ENCODE results near the gene CDKL1.
A peak's percentile ranks its signal among the peaks of the same experiment; 100 is the strongest.
"Not testable (repeated sequence)": the region's sequence is repeated elsewhere in the genome, so short reads cannot be mapped to it uniquely, and the experiment has no call there.

CDKL1 gene

DNA sequence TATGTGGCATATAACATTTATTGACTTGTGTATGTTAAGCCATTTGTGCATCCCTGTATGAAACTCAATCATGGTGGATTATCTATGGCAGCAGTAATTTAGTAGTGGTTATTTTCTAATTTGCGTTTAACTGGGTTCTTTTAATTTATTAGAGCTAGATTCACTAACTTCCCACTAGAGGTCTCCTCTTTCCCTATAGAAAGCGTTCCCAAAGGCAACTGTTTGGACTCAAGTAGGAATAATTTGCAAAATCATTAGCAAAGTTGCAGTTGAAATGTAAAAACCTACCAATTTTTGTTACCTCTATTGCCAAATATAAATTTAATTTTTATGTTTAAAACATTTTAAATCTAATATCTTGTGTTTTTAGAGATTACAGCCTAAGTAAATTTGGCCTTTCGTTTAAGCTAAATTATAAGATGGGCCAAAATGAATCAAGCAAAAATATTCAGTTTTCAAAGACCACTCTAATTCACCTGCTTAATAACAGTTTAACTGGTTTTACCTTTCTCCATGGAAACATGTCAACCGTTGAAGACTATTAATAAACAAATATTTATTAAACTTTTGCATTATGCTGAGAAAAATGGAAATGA lies 78.6 kb downstream of the CDKL1 start:
- H3K4me1 ChIP-seq (ENCODE audit: insufficient read depth, low read length), result no peaks in the 10 kb centered on the region
- no peaks in the 10 kb centered on the region for H3K36me3 ChIP-seq (ENCODE audit: insufficient read depth, low read length)
- H3K9ac ChIP-seq (ENCODE audit: low read depth, low read length), result no peak overlapping the region
- H3K9me3 ChIP-seq (ENCODE audit: control insufficient read depth, insufficient read depth, low read length), result peaks cover 5% of the 10 kb centered on the region

DNA sequence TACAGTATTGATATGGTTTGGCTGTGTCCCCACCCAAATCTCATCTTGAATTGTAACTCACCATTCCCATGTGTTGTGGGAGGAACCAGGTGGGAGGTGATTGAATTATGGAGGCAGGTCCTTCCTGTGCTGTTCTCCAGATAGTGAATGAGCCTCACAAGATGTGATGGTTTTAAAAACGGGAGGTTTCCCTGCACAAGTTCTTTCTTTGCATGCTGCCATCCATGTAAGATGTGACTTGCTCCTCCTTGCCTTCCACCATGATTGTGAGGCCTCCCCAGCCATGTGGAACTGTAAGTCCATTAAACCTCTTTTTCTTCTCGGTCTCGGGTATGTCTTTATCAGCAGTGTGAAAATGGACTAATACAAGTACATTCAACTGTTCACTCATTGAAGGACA lies 82.6 kb downstream of the CDKL1 start:
- not testable (repeated sequence) for H3K9ac ChIP-seq (ENCODE audit: low read depth, low read length); H3K36me3 ChIP-seq (ENCODE audit: insufficient read depth, low read length); H3K9me3 ChIP-seq (ENCODE audit: control insufficient read depth, insufficient read depth, low read length); H3K4me1 ChIP-seq (ENCODE audit: insufficient read depth, low read length)

DNA sequence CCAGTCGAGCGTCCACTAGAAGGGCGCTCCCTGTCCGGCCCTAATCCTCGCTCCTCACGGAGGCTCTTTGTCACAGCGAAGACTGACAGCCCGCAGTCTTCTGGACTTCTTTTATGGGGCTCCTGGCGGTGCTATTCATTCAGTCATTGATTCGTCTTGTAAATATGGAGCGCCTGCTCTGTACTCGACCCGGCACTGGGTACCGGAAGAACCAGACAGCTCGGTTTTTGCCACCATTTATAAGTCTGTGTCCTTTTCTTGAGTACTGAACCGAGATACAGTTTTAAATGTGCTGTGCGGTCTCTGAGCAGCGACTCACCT lies 84.0 kb downstream of the CDKL1 start:
- Histone ChIP-seq H3K9me3 (ENCODE audit: control insufficient read depth, insufficient read depth, low read length) (peaks cover 5% of the 10 kb centered on the region), H3K9ac (ENCODE audit: low read depth, low read length) (peak overlapping the region; percentile 56; the same call in 1 of the 2 replicates), H3K4me1 (ENCODE audit: insufficient read depth, low read length) (no peaks in the 10 kb centered on the region), H3K36me3 (ENCODE audit: insufficient read depth, low read length) (no peaks in the 10 kb centered on the region)

DNA sequence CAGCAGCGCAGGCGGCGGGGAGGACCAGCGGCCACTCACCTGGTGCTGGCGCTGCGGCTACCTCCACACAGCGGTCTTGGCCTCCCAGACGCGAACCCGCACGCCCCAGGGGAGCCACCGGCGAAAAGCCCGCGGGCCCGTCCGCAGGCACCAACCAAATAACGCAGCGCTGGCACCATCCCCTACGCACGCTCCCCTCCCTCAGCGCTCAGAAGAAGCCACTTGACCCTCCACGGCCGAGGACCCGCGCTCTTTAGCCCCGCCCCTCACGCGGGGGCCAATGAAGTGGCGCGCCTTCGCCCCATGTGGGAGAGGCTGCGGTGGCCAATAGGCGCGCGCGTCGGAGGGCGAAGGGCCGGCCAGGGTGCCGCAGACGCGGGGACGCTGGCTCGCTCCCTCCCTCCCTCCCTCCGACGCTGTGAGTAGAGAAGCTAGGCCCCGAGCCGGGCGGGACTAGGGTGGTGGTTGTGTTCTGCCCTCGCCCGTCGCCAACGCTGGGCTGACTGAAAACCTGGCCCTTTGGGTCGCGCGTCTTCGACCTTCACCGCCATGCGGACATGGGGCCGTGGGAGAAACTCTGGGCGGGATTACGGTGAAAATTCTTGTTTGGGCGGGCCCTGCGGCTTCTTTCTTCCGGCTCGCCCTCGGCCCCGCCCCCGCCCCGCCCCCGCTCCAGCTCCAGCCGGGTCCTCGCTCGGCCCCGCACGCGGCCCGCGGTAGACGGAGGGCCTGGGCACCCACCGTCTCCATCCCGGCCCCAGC lies 84.5 kb downstream of the CDKL1 start, which contains the start of the genes DMAC2L and L2HGDH:
Gene DMAC2L (plus strand): TSS at position 353 of the 762 bp plus-strand sequence. CDS start 9,164 bp downstream, outside the sequence.
Gene L2HGDH (minus strand): TSS at position 258 of the 762 bp plus-strand sequence. CDS start 79 bp downstream, at position 179.
- peaks cover 5% of the 10 kb centered on the region for H3K9me3 ChIP-seq (ENCODE audit: control insufficient read depth, insufficient read depth, low read length)
- no peaks in the 10 kb centered on the region for H3K36me3 ChIP-seq (ENCODE audit: insufficient read depth, low read length)
- no peaks in the 10 kb centered on the region for H3K4me1 ChIP-seq (ENCODE audit: insufficient read depth, low read length)
- H3K9ac ChIP-seq (ENCODE audit: low read depth, low read length), result peak within 1 kb of the TSS; percentile 56

DNA sequence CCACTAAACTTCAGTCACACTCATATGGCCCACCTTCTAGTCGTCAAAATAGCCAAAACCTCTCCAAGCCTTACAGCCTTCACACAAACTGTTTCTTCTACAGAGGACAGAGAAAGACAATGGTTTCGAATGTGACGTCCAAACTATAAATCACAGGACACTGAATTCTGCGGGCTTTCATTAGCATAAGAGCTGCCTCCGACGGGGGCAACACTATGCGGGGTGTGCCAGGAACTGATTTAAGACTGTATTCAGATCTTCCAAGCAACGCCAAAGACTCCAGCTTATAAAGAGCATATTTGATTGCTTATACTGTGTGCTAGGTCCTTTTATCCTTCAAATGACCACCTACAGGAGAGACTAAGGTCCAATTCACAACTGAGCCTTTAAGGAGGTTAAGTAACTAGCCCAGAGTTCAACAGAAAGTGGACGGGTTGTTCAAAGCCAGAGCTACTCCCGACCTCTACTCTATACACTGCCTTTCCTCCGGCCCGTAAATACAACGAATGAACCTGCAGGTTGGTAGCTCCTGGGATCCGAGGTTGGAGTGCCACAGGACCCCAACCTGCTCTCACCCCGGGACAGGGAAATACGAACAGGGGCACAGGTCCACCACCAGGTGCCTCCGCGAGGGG lies 85.2 kb downstream of the CDKL1 start:
- Histone ChIP-seq H3K9ac (ENCODE audit: low read depth, low read length) (peak overlapping the region; percentile 56), H3K9me3 (ENCODE audit: control insufficient read depth, insufficient read depth, low read length) (peaks cover 5% of the 10 kb centered on the region), H3K4me1 (ENCODE audit: insufficient read depth, low read length) (no peaks in the 10 kb centered on the region), H3K36me3 (ENCODE audit: insufficient read depth, low read length) (no peaks in the 10 kb centered on the region)

DNA sequence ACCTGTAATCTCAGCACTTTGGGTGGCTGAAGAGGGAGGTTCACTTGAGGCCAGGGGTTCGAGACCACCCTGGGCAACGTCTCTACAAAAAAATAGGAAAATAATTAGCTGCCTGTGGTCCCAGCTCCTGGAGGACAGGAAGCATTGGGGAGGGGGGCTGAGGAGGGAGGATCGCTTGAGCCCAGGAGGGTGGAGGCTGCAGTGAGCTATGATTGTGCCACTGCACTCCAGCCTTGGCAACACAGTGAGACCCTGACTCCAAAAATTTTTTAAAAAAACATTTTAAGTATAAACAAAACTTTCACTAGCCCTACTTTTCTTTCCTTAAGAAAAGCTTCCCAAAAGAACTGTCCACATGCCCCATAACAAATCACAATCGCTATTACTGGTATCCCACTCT lies 86.2 kb downstream of the CDKL1 start:
- no peaks in the 10 kb centered on the region for H3K36me3 ChIP-seq (ENCODE audit: insufficient read depth, low read length)
- H3K9me3 ChIP-seq (ENCODE audit: control insufficient read depth, insufficient read depth, low read length), result peaks cover 5% of the 10 kb centered on the region
- H3K4me1 ChIP-seq (ENCODE audit: insufficient read depth, low read length), result no peaks in the 10 kb centered on the region
- peak overlapping the region; percentile 56; the same call in 1 of the 2 replicates for H3K9ac ChIP-seq (ENCODE audit: low read depth, low read length)

DNA sequence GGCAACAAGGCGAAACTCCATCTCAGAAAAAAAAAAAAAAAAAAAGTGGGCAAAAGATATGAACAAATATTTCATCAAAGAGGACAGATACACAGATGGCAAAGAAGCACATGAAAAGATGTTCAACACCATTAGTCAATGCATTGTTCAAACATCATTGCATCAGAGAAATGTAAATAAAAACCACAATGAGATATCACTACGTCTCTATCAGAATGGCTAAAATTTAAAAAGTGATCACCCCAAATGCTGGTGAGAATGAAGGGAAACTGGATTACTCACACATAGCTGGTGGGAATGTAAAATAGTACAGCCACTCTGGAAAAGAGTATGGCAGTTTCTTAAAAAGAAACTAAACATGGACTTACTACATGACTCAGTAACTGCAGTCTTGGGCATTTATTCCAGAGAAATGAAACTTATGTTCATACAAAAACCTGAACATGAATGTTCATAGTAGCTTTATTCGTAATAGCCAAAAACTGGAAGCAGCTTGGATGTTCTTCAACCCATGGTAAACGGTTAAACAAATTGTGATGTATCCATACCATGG lies 88.2 kb downstream of the CDKL1 start:
- no peaks in the 10 kb centered on the region for H3K9me3 ChIP-seq (ENCODE audit: control insufficient read depth, insufficient read depth, low read length)
- no peak overlapping the region for H3K9ac ChIP-seq (ENCODE audit: low read depth, low read length)
- no peaks in the 10 kb centered on the region for H3K4me1 ChIP-seq (ENCODE audit: insufficient read depth, low read length)
- H3K36me3 ChIP-seq (ENCODE audit: insufficient read depth, low read length), result no peaks in the 10 kb centered on the region

DNA sequence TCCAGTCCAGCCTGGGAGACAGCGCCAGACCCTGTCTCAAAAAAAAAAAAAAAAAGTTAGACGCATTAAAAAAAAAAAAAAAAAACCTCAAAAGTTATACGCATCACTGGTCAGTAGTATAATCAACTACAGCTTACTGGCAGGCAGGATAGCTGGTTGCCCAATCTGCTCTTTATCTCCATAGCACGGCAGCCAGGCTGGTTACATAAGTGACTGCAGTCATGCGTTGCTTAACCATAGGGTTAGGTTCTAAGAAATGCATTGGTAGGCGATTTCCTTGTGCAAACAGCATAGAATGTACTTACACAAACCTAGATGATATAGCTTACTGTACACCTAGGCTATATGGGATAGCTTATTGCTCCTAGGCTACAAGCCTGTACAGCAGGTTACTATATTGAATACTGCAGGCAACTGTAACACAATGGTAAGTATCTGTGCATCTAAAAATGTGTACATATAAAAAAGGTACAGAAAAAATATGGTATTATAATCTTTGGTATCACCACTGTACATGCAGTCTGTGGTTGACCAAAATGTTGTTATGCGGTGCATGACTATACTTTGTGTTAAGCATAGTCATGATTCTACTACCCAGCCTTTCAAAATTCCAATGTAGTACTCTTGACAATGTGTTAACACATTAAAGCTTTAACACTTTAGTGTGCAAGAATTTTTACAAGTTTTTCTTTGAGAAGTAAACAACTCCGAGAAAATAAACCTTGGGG lies 92.8 kb downstream of the CDKL1 start:
- no peaks in the 10 kb centered on the region for H3K36me3 ChIP-seq (ENCODE audit: insufficient read depth, low read length)
- no peaks in the 10 kb centered on the region for H3K9me3 ChIP-seq (ENCODE audit: control insufficient read depth, insufficient read depth, low read length)
- H3K9ac ChIP-seq (ENCODE audit: low read depth, low read length), result no peak overlapping the region
- H3K4me1 ChIP-seq (ENCODE audit: insufficient read depth, low read length), result no peaks in the 10 kb centered on the region

DNA sequence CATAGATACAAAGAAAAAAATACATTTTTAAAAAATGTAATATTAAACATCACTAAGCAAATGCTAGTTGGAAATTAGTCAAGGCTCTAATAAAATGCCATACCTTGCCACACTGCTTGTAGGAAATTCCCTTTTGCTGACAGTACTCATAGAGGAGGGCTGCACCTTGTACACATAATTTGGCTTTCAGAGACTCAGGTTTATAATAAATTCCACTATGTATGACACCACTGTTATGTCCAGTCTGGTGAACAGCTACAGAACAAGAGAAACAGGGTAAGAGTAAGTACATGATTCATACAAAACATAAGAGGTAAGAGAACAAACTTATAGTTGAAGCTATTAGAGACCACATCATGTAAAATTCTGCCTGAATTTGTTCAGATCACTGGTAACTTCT lies 94.8 kb downstream of the CDKL1 start:
- H3K9me3 ChIP-seq (ENCODE audit: control insufficient read depth, insufficient read depth, low read length), result no peaks in the 10 kb centered on the region
- H3K4me1 ChIP-seq (ENCODE audit: insufficient read depth, low read length), result no peaks in the 10 kb centered on the region
- H3K36me3 ChIP-seq (ENCODE audit: insufficient read depth, low read length), result no peaks in the 10 kb centered on the region
- no peak overlapping the region for H3K9ac ChIP-seq (ENCODE audit: low read depth, low read length)

DNA sequence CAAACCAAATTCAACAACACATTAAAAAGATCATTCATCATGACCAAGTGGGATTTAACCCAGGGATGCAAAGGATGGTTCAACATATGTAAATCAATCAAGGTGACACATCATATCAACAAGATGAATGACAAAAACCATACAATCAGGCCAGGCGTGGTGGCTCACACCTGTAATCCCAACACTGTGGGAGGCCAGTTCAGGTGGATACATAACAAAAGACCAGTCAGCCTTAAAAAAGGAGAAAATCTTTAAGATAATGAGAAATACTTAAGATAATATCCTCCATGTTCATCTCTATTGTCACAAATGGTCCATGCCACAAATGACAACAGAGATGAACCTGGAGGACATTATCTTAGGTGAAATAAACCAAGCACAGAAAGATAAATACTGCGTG lies 97.1 kb downstream of the CDKL1 start:
- no peaks in the 10 kb centered on the region for H3K36me3 ChIP-seq (ENCODE audit: insufficient read depth, low read length)
- H3K9me3 ChIP-seq (ENCODE audit: control insufficient read depth, insufficient read depth, low read length), result no peaks in the 10 kb centered on the region
- no peak overlapping the region for H3K9ac ChIP-seq (ENCODE audit: low read depth, low read length)
- no peaks in the 10 kb centered on the region for H3K4me1 ChIP-seq (ENCODE audit: insufficient read depth, low read length)

DNA sequence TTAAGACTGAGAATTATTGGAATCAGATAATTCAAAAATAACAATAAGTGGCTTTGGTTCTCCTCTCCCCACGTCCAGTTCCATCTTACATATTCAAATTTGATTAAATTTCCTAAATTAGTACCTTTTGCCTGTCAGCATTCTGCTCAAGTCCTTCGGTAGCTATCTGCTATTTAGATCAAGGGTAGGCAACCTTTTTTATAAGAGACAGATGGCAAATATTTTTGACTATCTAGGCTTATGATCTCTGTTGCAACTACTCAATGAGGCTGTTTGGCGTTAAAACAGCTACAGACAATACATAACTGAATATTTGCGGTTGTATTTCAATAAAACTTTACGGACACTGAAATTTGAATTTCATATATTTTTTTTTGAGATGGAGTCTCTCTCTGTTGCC lies 106.4 kb downstream of the CDKL1 start:
- Histone ChIP-seq H3K36me3 (ENCODE audit: insufficient read depth, low read length) (no peaks in the 10 kb centered on the region; the same call in 1 of the 2 replicates), H3K9ac (ENCODE audit: low read depth, low read length) (no peak overlapping the region), H3K4me1 (ENCODE audit: insufficient read depth, low read length) (no peaks in the 10 kb centered on the region), H3K9me3 (ENCODE audit: control insufficient read depth, insufficient read depth, low read length) (no peaks in the 10 kb centered on the region; the same call in 1 of the 2 replicates)

DNA sequence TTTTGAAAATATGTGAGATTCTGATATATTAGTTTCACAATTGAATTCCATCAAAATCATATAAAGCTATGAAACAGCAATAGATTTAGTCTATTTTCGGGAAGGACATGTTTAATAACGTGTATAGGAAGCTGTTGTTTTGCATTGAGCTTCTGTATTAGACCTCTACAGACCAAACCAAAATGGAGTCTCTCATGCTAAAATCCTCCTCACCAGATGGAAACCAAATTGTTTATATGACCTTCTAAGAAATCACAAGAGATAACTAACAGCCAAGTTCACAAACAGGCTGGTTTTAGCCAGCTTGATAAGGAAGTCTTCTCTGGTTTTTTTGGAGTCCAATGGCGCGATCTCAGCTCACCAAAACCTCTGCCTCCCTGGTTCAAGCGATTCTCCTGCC lies 108.5 kb downstream of the CDKL1 start:
- peaks cover 3% of the 10 kb centered on the region; the same call in 1 of the 2 replicates for H3K36me3 ChIP-seq (ENCODE audit: insufficient read depth, low read length)
- H3K9ac ChIP-seq (ENCODE audit: low read depth, low read length), result no peak overlapping the region
- H3K4me1 ChIP-seq (ENCODE audit: insufficient read depth, low read length), result no peaks in the 10 kb centered on the region
- no peaks in the 10 kb centered on the region; the same call in 1 of the 2 replicates for H3K9me3 ChIP-seq (ENCODE audit: control insufficient read depth, insufficient read depth, low read length)

DNA sequence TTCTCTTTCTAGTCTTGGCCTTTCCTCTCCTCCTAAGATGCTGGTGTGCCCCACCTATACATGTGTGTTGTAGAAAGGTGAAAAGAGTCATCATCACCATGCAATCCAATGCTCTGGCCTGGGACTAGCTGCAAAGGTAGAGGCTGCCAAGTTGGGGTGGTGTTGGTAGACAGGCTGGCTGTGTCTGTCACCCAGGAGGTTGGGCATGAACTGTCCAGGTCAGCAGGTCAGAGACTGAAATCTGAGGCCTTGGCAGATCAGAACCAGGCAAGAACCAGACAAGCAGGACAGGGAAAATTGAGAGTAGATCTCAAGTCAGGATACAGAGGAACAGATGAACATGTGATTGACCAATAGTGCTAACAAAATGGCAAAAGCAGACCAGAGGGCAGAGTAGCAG lies 110.8 kb downstream of the CDKL1 start:
- H3K36me3 ChIP-seq (ENCODE audit: insufficient read depth, low read length), result 0 out of 2 replicates have a peak, but pooled peaks cover 3% of the 10 kb centered on the region
- H3K9me3 ChIP-seq (ENCODE audit: control insufficient read depth, insufficient read depth, low read length), result no peaks in the 10 kb centered on the region; the same call in 1 of the 2 replicates
- no peak overlapping the region for H3K9ac ChIP-seq (ENCODE audit: low read depth, low read length)
- H3K4me1 ChIP-seq (ENCODE audit: insufficient read depth, low read length), result no peaks in the 10 kb centered on the region
